ENCODE results near the gene C21orf91. TPM values are rescaled to one million over a fixed set of nuclear protein-coding genes. Genes with fewer than 3 reads are reported as not detected.

C21orf91 gene
- total and polyA plus RNA-seq, 2 donors (not counting 1 experiment from before 2014, with no cell fraction given) = 6.7 to 32.3 TPM

- DNase-seq = no peak
- TF ChIP-seq EZH2 (IDR thresholded peaks at IDR 0.05; ENCODE audit: borderline replicate concordance, insufficient read depth, low read depth, low read length, poor library complexity, severe bottlenecking) (no peak), CTCF (IDR thresholded peaks at IDR 0.05) (no peak)
- ChIA-PET CTCF (no interaction called here), POLR2A (no interaction called here)
- Histone ChIP-seq H3K27ac (ENCODE audit: low read length in 2 of 2) (peak overlapping the region in 1 of 2 donors; percentile 32), H3K79me2 (ENCODE audit: control insufficient read depth, insufficient read depth, low read length) (peaks cover 11% of the 10 kb centered on the region), H3K36me3 (replicated peaks in 1 of 2; ENCODE audit: control extremely low read depth in 1 of 2, control insufficient read depth in 1 of 2, extremely low read depth in 1 of 2, insufficient read depth in 2 of 2, low read length in 1 of 2) (peaks cover 12 to 15% of the 10 kb centered on the region in 2 experiments), H3K4me3 (ENCODE audit: control extremely low read depth in 1 of 5, extremely low read depth in 1 of 5, insufficient read depth in 1 of 5, low read depth in 2 of 5, low read length in 4 of 5) (no peak overlapping the region), H4K20me1 (ENCODE audit: control insufficient read depth, insufficient read depth, low read length, poor library complexity, severe bottlenecking) (no peaks in the 10 kb centered on the region), H3K9ac (ENCODE audit: low read length) (no peak overlapping the region), H3K9me3 (ENCODE audit: control extremely low read depth in 1 of 3, control insufficient read depth in 2 of 3, insufficient read depth in 1 of 3, low read length in 2 of 3) (peaks cover 0 to 1% (median 0%) of the 10 kb centered on the region in 3 donors), H3K4me1 (ENCODE audit: control insufficient read depth in 2 of 2, insufficient read depth in 2 of 2, low read length in 2 of 2) (peaks cover 18 to 20% of the 10 kb centered on the region in 2 donors), H3K4me2 (replicated peaks; ENCODE audit: low read depth, low read length, poor library complexity, severe bottlenecking) (no peak overlapping the region), H3K27me3 (replicated peaks in 1 of 4; ENCODE audit: control extremely low read depth in 1 of 4, control insufficient read depth in 3 of 4, insufficient read depth in 4 of 4, low read length in 3 of 4) (no peaks in the 10 kb centered on the region), H2AFZ (ENCODE audit: insufficient read depth, low read depth, low read length, poor library complexity, severe bottlenecking) (no peak overlapping the region)
- H3K27me3 Mint-ChIP-seq = no peaks in the 10 kb centered on the region
- intact Hi-C loops (cut with micrococcal nuclease) = no loop called here
- H3K9me3 Mint-ChIP-seq (ENCODE audit: insufficient read depth) = no peaks in the 10 kb centered on the region
- ATAC-seq (ENCODE audit: low read depth) = no peak
- peaks cover 40% of the 10 kb centered on the region for H3K4me1 Mint-ChIP-seq
- H3K4me3 Mint-ChIP-seq = peak overlapping the region; percentile 24
- H3K27ac Mint-ChIP-seq = peak overlapping the region; percentile 69
- WGBS (ENCODE audit: insufficient coverage) = no CpG with 5 or more reads among the region's 1 CpG
These were observed 23.1 kb downstream of the C21orf91 start for GRCh38 chr21:17796037-17796403.

- Histone ChIP-seq H3K36me3 (replicated peaks in 1 of 2; ENCODE audit: control extremely low read depth in 1 of 2, control insufficient read depth in 1 of 2, extremely low read depth in 1 of 2, insufficient read depth in 2 of 2, low read length in 1 of 2) (peaks cover 12 to 15% of the 10 kb centered on the region in 2 experiments), H3K27ac (ENCODE audit: low read length in 2 of 2) (peak overlapping the region in 1 of 2 donors; percentile 32), H2AFZ (ENCODE audit: insufficient read depth, low read depth, low read length, poor library complexity, severe bottlenecking) (no peak overlapping the region), H3K4me1 (ENCODE audit: control insufficient read depth in 2 of 2, insufficient read depth in 2 of 2, low read length in 2 of 2) (peaks cover 18 to 20% of the 10 kb centered on the region in 2 donors), H4K20me1 (ENCODE audit: control insufficient read depth, insufficient read depth, low read length, poor library complexity, severe bottlenecking) (no peaks in the 10 kb centered on the region), H3K79me2 (ENCODE audit: control insufficient read depth, insufficient read depth, low read length) (peaks cover 9% of the 10 kb centered on the region), H3K27me3 (replicated peaks in 1 of 4; ENCODE audit: control extremely low read depth in 1 of 4, control insufficient read depth in 3 of 4, insufficient read depth in 4 of 4, low read length in 3 of 4) (no peaks in the 10 kb centered on the region), H3K9me3 (ENCODE audit: control extremely low read depth in 1 of 3, control insufficient read depth in 2 of 3, insufficient read depth in 1 of 3, low read length in 2 of 3) (no peaks in the 10 kb centered on the region), H3K9ac (ENCODE audit: low read length) (no peak overlapping the region), H3K4me2 (replicated peaks; ENCODE audit: low read depth, low read length, poor library complexity, severe bottlenecking) (peak overlapping the region; percentile 64), H3K4me3 (ENCODE audit: control extremely low read depth in 1 of 5, extremely low read depth in 1 of 5, insufficient read depth in 1 of 5, low read depth in 2 of 5, low read length in 4 of 5) (no peak overlapping the region)
- peak overlapping the region; percentile 34 for H3K4me3 Mint-ChIP-seq
- ATAC-seq (ENCODE audit: low read depth) (peak; percentile 47), DNase-seq (peak; percentile 31)
- CTCF ChIA-PET = interaction anchor here (0.8 to 1.4 kb wide), 2 partner anchors 11 to 24 kb away, joined by 3 to 6 read pairs; no protein-coding TSS in a partner anchor
- H3K9me3 Mint-ChIP-seq (ENCODE audit: insufficient read depth) = no peaks in the 10 kb centered on the region
- intact Hi-C loops (cut with micrococcal nuclease) = loop anchor here (2.0 kb wide), 1 partner anchor 23 kb away; the partner anchor contains the start of gene C21orf91
- peaks cover 42% of the 10 kb centered on the region for H3K4me1 Mint-ChIP-seq
- no peaks in the 10 kb centered on the region for H3K27me3 Mint-ChIP-seq
- POLR2A ChIA-PET = no interaction called here
- TF ChIP-seq CTCF (IDR thresholded peaks at IDR 0.05) (no peak), EZH2 (IDR thresholded peaks at IDR 0.05; ENCODE audit: borderline replicate concordance, insufficient read depth, low read depth, low read length, poor library complexity, severe bottlenecking) (no peak)
- peak overlapping the region; percentile 84 for H3K27ac Mint-ChIP-seq
- WGBS (ENCODE audit: insufficient coverage) = 43% methylated on average over 1 of the region's 6 CpGs
These were observed 23.8 kb downstream of the C21orf91 start for GRCh38 chr21:17795146-17796036.

Measured in B cell (primary cell).